GM19455 (cell line): ENCODE data around the gene SPATA33.
"Not testable (repeated sequence)": the region's sequence is repeated elsewhere in the genome, so short reads cannot be mapped to it uniquely, and the experiment has no call there.

ENCODE experiments used
- ATAC-seq: cut with Tn5 transposase; IDR thresholded peaks from one replicate; pipeline ENCODE4 v1.9.1; 2021; ENCODE audit not compliant: unreplicated experiment

The SPATA33 gene

DNA sequence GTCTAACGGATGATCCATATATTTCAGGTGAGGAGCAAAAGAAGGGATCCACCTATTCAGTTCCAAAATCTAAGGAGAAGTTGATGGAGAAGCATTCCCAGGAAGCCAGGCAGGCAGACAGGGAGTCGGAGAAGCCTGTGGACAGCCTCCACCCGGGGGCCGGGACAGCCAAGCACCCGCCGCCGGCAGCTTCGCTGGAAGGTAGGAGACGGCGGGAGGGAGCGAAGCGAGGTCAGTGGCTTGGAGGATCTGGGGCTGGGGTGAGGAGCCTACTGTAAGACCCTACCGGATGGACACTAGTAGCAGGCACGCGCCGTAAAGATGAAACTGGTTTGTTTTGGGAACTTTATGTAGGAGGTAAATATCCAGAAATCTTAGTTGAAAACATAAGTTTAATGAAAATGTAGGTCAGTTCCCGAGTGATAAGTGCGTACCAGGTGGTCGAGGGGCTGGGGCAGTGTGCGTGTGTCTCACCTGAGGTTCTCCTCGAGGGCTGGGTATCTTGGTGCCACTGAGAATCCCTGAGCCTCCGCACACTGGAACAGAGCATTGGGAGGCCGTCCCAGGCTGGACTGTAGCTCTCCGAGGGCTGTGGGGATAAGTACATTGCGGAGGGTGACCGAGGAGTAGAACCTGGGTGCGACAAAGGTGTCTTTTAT is 714 bp downstream of the SPATA33 start:
- no peak for ATAC-seq

- ATAC-seq: no peak
These were observed 2.5 kb downstream of the SPATA33 start for GRCh38 chr16:89660146-89660545.

- no peak for ATAC-seq
These were observed 3.6 kb downstream of the SPATA33 start for GRCh38 chr16:89661215-89661614.

GRCh38 chr16:89664238-89664637 is 6.6 kb downstream of the SPATA33 start:
- ATAC-seq: not testable (repeated sequence)

GRCh38 chr16:89667000-89667399 is 9.4 kb downstream of the SPATA33 start:
- not testable (repeated sequence) for ATAC-seq

DNA sequence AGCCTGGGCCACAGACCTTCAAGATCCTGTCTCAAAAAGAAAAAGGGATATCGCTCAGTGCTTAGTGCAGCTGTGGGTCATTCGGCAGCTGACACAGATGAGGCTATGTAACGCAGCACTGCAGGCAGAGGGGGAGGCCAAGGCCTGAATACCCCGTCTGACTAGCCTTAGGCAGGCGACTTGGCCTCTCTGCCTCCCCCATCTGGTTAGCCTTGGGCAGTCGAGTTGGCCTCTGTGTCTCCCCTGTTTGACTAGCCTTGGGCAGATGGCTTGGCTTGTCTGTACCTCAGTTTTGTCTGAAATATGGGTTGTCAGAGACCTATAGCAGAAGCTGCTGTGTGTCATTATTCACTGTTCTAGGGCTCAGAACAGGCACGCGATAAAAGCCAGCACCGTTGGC is 10.0 kb downstream of the SPATA33 start:
- no peak for ATAC-seq

DNA sequence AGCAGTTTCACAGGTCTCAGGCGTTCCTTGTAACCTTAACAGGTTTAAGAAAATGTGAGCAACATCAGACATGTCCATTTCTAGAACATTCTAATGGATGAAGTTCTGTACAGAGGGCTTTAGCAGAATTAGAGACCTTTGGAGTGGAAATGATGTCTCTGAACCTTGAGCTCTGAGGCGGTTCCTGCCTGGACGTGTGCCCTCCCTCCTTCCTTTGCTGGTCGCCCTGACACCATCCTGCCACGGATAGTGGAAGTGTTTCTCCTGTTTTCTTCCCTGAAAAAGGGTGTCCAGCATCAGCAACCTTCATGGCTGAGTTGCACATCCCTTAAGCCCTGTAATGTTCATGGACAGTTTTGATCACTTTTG is 11.1 kb downstream of the SPATA33 start:
- no peak for ATAC-seq

DNA sequence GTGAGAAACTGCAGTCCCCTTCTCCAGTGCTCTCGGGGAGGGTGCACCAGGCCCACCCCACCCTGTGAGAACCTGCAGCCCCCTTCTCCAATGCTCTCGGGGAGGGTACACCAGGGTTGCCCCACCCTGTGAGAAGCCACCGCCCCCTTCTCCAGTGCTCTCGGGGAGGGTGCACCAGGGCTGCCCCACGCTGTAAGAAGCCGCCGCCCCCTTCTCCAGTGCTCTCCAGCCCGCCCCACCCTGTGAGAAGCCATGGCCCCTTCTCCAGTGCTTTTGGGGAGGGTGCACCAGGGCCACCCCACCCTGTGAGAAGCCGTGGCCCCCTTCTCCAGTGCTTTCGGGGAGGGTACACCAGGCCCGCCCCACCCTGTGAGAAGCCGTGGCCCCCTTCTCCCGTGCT is 12.1 kb downstream of the SPATA33 start:
- no peak for ATAC-seq

DNA sequence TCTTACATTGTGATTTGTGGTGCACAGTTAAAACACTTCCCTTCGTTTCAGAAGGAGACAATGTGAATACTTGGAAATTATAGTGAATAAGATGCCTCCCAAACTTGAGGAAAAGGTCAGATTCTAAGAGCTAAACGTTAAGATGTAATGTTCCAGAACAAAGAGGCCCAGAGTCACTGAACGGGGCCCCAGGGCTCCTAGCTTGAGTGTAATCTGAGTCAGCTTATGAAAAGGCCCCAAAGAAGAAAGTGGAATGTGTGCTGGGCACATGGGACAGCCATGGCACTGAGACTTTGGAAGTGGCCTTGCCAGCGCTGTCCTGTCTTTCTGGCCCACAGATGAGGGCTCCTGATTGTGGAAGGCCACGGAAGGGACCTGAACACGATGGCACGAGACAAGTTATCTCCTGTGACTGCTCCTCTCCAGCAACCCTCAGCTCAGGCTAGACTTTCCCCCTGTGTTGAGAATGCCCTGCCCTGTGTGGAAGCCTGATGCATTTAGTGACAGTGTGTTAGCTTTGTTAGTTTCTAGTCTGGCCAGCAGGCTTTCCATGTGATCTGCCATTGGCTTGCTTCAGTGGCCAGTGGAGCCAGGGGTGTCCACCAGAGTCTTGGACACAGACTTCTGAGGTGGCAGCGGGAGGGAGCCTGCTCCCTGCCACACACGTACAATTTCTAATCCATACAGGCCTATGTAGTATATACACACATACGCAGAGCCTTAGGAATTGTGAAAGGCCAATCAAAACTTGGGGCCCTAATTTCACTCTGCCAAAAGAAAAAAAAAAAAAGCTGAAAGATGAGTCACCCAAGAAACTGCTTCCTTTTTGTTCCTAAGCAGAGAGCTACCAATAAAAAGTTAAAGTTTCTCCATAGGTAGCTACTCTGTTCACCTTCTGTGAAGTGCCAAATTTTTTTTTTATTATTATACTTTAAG is 13.1 kb downstream of the SPATA33 start:
- ATAC-seq: no peak

GRCh38 chr16:89671565-89671964 is 13.9 kb downstream of the SPATA33 start:
- ATAC-seq: not testable (repeated sequence)

DNA sequence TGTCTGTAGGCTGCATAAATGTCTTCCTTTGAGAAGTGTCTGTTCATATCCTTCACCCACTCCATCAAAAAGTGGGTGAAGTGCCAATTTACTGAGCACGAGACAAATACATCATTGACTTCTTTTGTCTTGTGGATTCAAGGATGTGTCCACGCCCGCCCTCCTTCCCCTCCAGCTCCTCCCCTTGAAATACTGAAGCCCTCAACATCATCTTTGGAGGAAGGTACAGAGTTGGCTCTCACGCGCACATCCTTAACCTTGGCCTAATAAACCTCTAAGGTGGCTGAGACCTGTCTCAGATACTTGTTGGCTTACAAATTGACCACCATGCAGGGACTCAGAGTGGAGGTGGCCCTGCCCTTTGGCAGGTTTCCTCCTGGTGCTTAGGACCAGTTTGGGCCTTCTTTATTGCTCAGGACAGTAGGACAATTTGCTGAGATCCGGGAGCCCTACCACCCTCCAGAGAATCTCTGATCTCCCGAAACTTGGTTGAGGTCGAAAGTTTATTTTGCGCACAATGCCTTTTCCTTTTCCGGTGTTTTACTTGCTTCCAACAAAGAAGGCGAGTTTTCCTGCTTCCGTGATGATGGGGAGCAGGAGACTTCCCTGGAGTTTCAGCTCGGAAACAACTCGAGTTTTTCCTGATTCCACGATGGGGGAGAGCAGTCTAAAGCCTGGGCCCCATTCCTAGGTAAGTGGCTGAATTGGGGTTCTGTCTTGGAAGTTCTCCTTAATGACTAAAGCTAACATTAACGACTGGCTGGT is 14.7 kb downstream of the SPATA33 start:
- no peak for ATAC-seq

GRCh38 chr16:89678258-89678657 is 20.6 kb downstream of the SPATA33 start:
- ATAC-seq: no peak

DNA sequence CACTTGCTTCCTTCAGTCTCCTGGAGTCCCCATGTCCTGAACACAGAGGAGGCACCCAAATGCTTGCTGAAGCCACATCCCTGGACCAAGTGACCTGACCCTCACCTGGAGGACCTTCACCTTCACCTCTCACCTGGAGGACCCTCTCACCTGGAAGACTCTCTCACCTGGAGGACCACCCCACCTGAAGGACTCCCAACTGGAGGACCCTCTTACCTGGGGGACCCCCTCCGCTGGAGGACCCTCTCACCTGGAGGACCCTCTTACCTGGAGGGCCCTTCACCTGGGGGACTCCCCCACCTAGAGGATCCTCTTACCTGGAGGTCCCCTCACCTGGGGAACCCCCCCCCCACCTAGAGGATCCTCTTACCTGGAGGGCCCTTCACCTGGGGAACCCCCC is 28.3 kb downstream of the SPATA33 start:
- ATAC-seq: no peak

- peak; percentile 75 for ATAC-seq
These were observed 29.0 kb downstream of the SPATA33 start, which contains the start of gene CDK10 for GRCh38 chr16:89686520-89687091. TSS of gene CDK10 (plus strand) at chr16:89686689. CDS start at chr16:89686711, 22 bp downstream.

DNA sequence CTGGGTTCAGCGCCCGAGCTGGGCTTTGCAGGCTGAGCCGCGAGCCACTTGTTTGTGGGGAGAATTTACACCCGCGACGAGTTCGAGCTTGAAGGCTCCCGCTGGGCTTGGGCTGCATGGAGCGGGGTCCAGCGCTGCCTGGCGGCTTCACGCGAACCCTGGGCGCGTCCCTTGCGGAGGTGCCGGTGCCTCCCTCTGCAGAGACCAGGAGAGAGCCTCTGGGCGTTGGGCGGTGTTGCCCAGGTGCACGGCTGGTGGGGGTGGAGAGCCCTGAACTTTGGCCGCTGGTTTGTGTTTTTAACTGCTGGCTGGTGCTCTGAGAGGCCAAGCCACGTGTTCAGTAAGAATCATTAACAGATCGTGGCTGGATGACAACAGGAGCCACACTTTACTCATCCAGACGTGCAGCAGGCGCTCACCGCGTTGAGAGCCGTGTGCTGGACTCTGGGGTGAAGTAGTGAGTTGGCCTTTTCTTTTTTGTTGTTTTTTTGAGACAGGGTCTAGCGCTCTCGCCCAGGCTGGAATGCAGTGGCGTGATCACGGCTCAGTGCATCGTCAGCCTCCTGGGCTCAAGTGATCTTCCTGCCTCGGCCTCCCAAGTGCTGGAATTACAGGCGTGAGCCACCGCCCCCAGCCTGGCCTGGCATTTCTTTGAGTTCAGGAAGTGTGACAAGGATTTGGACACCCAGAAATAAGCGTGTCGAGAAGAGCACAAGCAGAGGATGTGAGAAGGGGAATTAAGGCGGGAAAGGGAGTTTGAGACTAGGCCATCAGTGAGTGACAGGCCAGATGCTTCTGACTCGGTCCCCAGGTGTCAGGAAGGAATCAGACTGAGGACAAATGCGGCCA is 29.7 kb downstream of the SPATA33 start:
- peak; percentile 9 for ATAC-seq

DNA sequence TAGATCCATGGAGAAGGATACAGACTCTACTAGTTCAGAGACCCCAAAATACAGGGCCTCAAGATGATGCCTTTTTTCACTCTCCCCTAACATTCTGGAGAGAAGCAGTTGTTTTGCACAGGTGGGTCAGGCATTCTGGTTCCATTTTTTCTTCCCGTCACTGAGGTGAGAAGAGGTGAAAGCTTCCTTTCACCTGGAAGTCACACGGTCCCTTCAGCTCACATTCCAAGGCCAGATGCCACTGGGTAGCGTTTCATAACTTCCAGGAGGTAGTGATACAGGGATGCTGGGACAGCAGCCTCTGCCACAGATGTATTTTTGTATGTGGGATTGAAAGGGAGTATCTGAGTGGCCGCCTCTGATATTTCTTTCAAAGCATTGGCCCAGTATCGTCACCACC is 30.8 kb downstream of the SPATA33 start:
- no peak for ATAC-seq

DNA sequence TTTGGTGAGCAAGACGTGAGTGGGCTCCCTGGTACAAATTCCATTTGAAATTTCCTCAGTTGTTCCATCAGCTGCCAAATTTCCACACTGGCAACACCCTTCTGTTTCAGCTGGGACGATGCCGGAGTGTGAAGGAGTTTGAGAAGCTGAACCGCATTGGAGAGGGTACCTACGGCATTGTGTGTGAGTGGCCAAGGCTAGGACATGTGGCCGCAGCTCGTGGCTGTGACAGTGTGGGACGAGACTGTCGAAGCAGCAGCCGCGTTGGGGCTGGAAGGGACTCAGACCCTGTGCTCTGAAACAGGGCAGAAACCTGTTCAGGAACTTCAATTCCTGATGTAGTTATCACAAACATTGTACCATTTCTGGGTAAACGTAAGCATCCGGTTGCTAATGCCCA is 31.5 kb downstream of the SPATA33 start:
- ATAC-seq: no peak

DNA sequence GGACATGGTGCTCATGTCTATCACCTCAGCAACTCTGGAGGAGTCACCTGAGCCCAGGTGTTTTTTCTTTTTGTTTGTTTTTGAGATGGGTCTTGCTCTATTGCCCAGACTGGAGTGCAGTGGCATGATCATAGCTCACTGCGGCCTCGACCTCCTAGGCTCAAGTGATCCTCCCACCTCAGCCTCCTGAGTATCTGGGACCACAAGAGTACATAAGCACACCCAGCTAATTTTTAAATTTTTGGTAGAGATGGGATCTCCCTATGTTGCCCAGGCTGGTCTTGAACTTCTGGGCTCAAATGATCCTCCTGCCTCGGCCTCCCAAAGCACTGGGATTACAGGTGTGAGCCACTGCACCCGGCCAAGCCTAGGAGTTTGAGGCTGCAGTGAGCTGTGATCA is 32.0 kb downstream of the SPATA33 start:
- not testable (repeated sequence) for ATAC-seq

DNA sequence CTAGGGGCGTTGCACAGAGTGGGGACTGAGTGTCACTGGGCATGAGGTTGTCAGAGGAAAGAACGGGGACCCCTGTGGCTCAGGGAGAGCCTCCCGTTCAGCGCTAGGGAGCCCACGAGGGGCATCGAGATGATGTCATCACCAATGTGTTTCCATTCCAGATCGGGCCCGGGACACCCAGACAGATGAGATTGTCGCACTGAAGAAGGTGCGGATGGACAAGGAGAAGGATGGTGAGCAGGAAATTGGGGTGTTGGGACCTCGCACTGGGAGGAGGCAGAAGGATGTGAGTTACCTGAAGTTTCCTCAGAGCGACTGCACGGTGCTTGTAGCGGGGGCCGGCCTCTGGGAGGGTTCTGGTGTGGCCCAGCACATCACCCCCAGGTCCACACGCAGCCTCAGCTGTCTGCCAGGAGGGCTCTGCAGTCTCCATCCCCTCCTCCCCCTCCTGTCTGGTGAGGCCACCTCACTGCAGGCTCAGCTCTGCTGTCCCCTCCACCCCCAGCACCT is 32.8 kb downstream of the SPATA33 start:
- no peak for ATAC-seq
